Astrocyte (in vitro differentiated cells and primary cell): ENCODE results near the gene PXN. TPM values are rescaled to one million over a fixed set of nuclear protein-coding genes. Genes with fewer than 3 reads are reported as not detected.
A peak's percentile ranks its signal among the peaks of the same experiment; 100 is the strongest.

Source experiments
- DNase-seq: peaks from one replicate; pipeline ENCODE4 v3.0.0-alpha.2; 2010; ENCODE audit warnings: low read depth
- FAIRE-seq: peaks from 2 replicates; lab custom pipeline; 2011; peaks lifted over from hg19 to GRCh38; lab: Jason Lieb, UNC
- H2AFZ ChIP-seq: 2 replicates; pipeline ENCODE4 v1.6.0; 2012; ENCODE audit warnings: low read depth, low read length, inconsistent platforms
- H3K27ac ChIP-seq: 2 replicates; pipeline ENCODE4 v1.5.1; 2011; ENCODE audit warnings: low read depth, low read length, inconsistent platforms
- H3K27me3 ChIP-seq: 2 replicates; pipeline ENCODE4 v1.6.0; 2011; ENCODE audit warnings: low read length, inconsistent platforms; ENCODE audit not compliant: insufficient read depth
- H3K36me3 ChIP-seq: 2 replicates; pipeline ENCODE4 v1.5.1; 2011; ENCODE audit warnings: low read length, inconsistent platforms; ENCODE audit not compliant: insufficient read depth
- H3K4me1 ChIP-seq: 2 replicates; pipeline ENCODE4 v1.5.1; 2011; ENCODE audit warnings: low read length, inconsistent platforms; ENCODE audit not compliant: insufficient read depth
- H3K4me2 ChIP-seq: 2 replicates; pipeline ENCODE4 v1.6.0; 2012; ENCODE audit warnings: low read length, inconsistent platforms
- H3K4me3 ChIP-seq: 2 replicates; pipeline ENCODE4 v1.5.1; 2011; ENCODE audit warnings: low read depth, mild to moderate bottlenecking, low read length, inconsistent platforms; ENCODE audit not compliant: insufficient read depth
- H3K79me2 ChIP-seq: 2 replicates; pipeline ENCODE4 v1.6.0; 2012; ENCODE audit warnings: mild to moderate bottlenecking, low read length, inconsistent platforms; ENCODE audit not compliant: insufficient read depth
- H3K9ac ChIP-seq: 2 replicates; pipeline ENCODE4 v1.6.0; 2012; ENCODE audit warnings: mild to moderate bottlenecking, low read length, inconsistent platforms
- H3K9me3 ChIP-seq: 2 replicates; pipeline ENCODE4 v1.5.1; 2012; ENCODE audit warnings: low read depth, mild to moderate bottlenecking, low read length, inconsistent platforms; ENCODE audit not compliant: insufficient read depth
- H4K20me1 ChIP-seq: 2 replicates; pipeline ENCODE4 v1.6.0; 2012; ENCODE audit warnings: low read length, inconsistent platforms; ENCODE audit not compliant: insufficient read depth
- H3K27ac Mint-ChIP-seq: one replicate; pipeline ENCODE4 v1.8.0; 2021; ENCODE audit warnings: mild to moderate bottlenecking, mixed read lengths; ENCODE audit not compliant: unreplicated experiment
- H3K27me3 Mint-ChIP-seq: one replicate; pipeline ENCODE4 v1.8.0; 2021; ENCODE audit warnings: low read depth, mixed read lengths; ENCODE audit not compliant: unreplicated experiment
- H3K36me3 Mint-ChIP-seq: one replicate; pipeline ENCODE4 v1.8.0; 2021; ENCODE audit warnings: low read depth, mixed read lengths; ENCODE audit not compliant: unreplicated experiment
- H3K4me1 Mint-ChIP-seq: one replicate; pipeline ENCODE4 v1.8.0; 2021; ENCODE audit warnings: low read depth, mixed read lengths; ENCODE audit not compliant: unreplicated experiment
- H3K4me3 Mint-ChIP-seq: one replicate; pipeline ENCODE4 v1.8.0; 2021; ENCODE audit warnings: mild to moderate bottlenecking, moderate library complexity, mixed read lengths; ENCODE audit not compliant: unreplicated experiment
- H3K9me3 Mint-ChIP-seq: one replicate; pipeline ENCODE4 v1.8.0; 2021; ENCODE audit warnings: mild to moderate bottlenecking, mixed read lengths; ENCODE audit not compliant: unreplicated experiment
- EZH2 ChIP-seq: IDR thresholded peaks from 2 replicates; pipeline ENCODE4 v1.6.1; 2012; ENCODE audit warnings: mild to moderate bottlenecking, low read length, inconsistent platforms; ENCODE audit not compliant: insufficient read depth
- total RNA-seq: library from RNA; stranded (reverse); gene quantifications from 2 replicates; pipeline ENCODE4 v1.2.1, GENCODE V29; 2021
- TF ChIP-seq, protein P1 (sequence below): IDR thresholded peaks from 2 replicates; pipeline ENCODE4 v1.5.1; 2011; ENCODE audit warnings: low read depth, mild to moderate bottlenecking, inconsistent platforms, low read length, moderate library complexity; ENCODE audit not compliant: insufficient read depth

The PXN gene
- total RNA-seq, 1 donor from 2014 or later = 151 TPM

DNA sequence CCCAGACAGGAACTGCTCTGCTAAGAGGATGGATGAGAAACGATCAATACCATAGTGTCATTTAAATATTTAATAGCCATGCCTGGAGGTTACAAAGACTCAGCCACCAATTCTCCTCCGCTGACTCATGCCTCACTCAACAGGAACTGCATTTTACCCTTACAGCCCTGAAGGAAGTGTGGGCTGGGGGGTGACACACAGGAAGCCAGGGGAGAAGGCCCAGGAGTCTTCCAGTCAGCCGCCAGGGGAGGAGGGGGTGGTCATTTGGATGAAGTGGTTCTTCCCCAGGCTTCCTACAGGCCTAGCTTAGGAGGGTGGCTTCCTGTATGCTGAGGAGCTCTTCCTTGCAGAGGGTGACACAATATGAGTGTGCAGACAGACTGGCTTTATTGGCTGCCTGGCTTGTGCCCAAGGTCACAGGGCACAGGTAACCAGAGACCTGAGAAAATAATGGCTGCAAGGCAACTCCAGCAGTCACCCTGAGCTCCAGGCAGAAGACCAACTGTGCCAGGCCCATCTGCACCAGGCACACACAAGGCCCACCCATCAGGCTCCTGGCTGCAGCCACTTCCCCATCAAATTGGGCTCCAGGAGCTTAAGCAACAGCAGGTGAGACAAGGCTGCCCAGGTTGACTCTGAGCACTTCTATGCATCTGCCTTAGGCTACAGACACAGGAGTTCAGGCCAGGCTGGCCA is 34.1 kb downstream of the PXN start:
- FAIRE-seq = no peak
- Histone ChIP-seq H3K79me2 (peaks cover 87% of the 10 kb centered on the region), H3K9me3 (no peaks in the 10 kb centered on the region), H3K36me3 (peaks cover 4% of the 10 kb centered on the region), H3K4me2 (peak overlapping the region; percentile 86), H3K4me1 (peaks cover 89% of the 10 kb centered on the region), H2AFZ (no peak overlapping the region), H3K4me3 (peak overlapping the region; percentile 48), H3K9ac (peak overlapping the region; percentile 89), H3K27ac (peak overlapping the region; percentile 99), H4K20me1 (peaks cover 20% of the 10 kb centered on the region), H3K27me3 (no peaks in the 10 kb centered on the region)
- TF ChIP-seq EZH2 = no peak
- TF ChIP-seq, protein P1, sequence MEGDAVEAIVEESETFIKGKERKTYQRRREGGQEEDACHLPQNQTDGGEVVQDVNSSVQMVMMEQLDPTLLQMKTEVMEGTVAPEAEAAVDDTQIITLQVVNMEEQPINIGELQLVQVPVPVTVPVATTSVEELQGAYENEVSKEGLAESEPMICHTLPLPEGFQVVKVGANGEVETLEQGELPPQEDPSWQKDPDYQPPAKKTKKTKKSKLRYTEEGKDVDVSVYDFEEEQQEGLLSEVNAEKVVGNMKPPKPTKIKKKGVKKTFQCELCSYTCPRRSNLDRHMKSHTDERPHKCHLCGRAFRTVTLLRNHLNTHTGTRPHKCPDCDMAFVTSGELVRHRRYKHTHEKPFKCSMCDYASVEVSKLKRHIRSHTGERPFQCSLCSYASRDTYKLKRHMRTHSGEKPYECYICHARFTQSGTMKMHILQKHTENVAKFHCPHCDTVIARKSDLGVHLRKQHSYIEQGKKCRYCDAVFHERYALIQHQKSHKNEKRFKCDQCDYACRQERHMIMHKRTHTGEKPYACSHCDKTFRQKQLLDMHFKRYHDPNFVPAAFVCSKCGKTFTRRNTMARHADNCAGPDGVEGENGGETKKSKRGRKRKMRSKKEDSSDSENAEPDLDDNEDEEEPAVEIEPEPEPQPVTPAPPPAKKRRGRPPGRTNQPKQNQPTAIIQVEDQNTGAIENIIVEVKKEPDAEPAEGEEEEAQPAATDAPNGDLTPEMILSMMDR = no peak
- Mint-ChIP-seq H3K36me3 (peaks cover 5% of the 10 kb centered on the region), H3K4me3 (peak overlapping the region; percentile 78), H3K27ac (peak overlapping the region; percentile 98), H3K9me3 (no peaks in the 10 kb centered on the region), H3K4me1 (peaks cover 88% of the 10 kb centered on the region), H3K27me3 (no peaks in the 10 kb centered on the region)
- peak; percentile 97 for DNase-seq

DNA sequence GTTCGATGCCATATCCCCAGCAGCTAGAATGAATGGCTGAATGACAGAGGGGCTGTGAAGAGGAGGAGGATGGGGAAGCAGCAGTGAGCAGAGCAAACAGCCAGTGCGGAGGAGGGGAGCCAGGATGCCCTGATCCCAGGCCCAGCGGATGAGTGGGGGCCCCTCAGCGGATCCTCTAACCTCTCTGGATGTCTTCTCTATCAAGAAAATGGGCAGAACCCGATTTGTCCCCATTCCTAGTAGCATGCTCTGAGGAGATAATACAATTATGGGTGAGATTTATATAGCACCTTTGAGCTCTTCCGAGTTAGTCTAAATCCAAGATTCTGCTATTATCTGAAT is 34.6 kb downstream of the PXN start:
- Histone ChIP-seq H4K20me1 (peaks cover 25% of the 10 kb centered on the region), H3K4me3 (peak overlapping the region; percentile 48), H3K9ac (peak overlapping the region; percentile 89), H3K79me2 (peaks cover 87% of the 10 kb centered on the region), H3K4me2 (peak overlapping the region; percentile 86), H3K27ac (peak overlapping the region; percentile 99), H2AFZ (no peak overlapping the region), H3K36me3 (peaks cover 9% of the 10 kb centered on the region), H3K9me3 (no peaks in the 10 kb centered on the region), H3K4me1 (peaks cover 89% of the 10 kb centered on the region), H3K27me3 (no peaks in the 10 kb centered on the region)
- H3K9me3 Mint-ChIP-seq = no peaks in the 10 kb centered on the region
- peak overlapping the region; percentile 78 for H3K4me3 Mint-ChIP-seq
- no peak for DNase-seq
- peaks cover 84% of the 10 kb centered on the region for H3K4me1 Mint-ChIP-seq
- TF ChIP-seq EZH2 = no peak
- TF ChIP-seq, protein P1 = no peak
- H3K27ac Mint-ChIP-seq = peak overlapping the region; percentile 98
- FAIRE-seq = no peak
- no peaks in the 10 kb centered on the region for H3K27me3 Mint-ChIP-seq
- peaks cover 5% of the 10 kb centered on the region for H3K36me3 Mint-ChIP-seq
